Nephron (organoid): ENCODE measurements around the gene C1QTNF4.
A peak's percentile ranks its signal among the peaks of the same experiment; 100 is the strongest.

Source experiments
- H3K27ac Mint-ChIP-seq, 3 experiments: 2 replicates each; pipeline ENCODE4 v1.8.0; 2020; ENCODE audit warnings: mixed read lengths in 3 of 3, mild to moderate bottlenecking in 2 of 3, moderate library complexity in 1 of 3
- H3K27me3 Mint-ChIP-seq: 2 replicates; pipeline ENCODE4 v1.8.0; 2021; ENCODE audit warnings: low read depth, mild to moderate bottlenecking, moderate library complexity, mixed read lengths
- H3K36me3 Mint-ChIP-seq: 2 replicates; pipeline ENCODE4 v1.8.0; 2020; ENCODE audit warnings: low read depth, mixed read lengths
- H3K4me1 Mint-ChIP-seq: 2 replicates; pipeline ENCODE4 v1.8.0; 2020; ENCODE audit warnings: mixed read lengths
- H3K4me3 Mint-ChIP-seq, 3 experiments: 2 replicates each; pipeline ENCODE4 v1.8.0; 2020; ENCODE audit warnings: mild to moderate bottlenecking in 3 of 3, mixed read lengths in 3 of 3, moderate library complexity in 2 of 3
- H3K9me3 Mint-ChIP-seq: 2 replicates; pipeline ENCODE4 v1.8.0; 2020; ENCODE audit warnings: mixed read lengths
- TF ChIP-seq, protein P1 (sequence below), 3 experiments: fragments of 200-600 bp; sonication (generic); IDR thresholded peaks; one replicate each; pipeline ENCODE4 v1.5.0; 2021; ENCODE audit warnings: antibody characterized with exemption in 3 of 3; ENCODE audit not compliant: unreplicated experiment in 3 of 3

C1QTNF4 gene

DNA sequence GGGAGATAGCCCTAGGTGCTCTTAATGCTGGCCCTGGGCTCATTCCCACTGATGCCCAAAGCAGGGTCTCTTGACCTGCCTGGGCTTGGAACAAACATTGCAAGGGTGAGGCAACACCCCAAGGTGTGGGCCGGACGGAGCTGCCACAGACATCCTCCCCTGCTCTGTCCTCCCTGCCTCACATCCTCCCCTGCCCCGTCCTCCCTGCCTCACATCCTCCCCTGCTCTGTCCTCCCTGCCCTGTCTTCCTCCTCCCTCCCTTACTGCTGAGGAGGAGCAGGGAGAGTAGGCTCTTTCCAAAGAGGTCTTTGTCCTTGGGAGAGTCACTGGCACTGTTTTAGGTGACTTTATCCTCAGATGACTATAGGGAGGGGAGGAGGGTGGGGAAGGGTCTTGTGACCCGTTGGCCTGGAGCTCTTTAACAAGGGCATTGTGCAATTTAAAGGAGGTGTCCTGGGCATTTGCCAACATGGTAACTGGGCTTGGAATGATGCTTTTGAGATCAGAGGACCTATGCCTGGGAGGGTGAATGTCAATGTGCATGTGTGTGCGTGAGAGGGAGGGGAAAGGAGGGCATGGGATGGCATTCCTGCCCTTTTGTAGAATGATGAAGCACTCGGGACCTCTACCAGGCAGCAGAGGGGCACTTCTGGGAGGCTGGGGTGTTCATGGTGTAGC is 7.0 kb downstream of the C1QTNF4 start:
- peak overlapping the region in 2 of 3 experiments; percentile 29 to 97 for H3K27ac Mint-ChIP-seq
- peaks cover 6% of the 10 kb centered on the region for H3K27me3 Mint-ChIP-seq
- no peaks in the 10 kb centered on the region for H3K9me3 Mint-ChIP-seq
- peaks cover 34% of the 10 kb centered on the region for H3K4me1 Mint-ChIP-seq
- H3K4me3 Mint-ChIP-seq, result peak overlapping the region in 2 of 3 experiments; percentile 30 to 82
- peaks cover 30% of the 10 kb centered on the region for H3K36me3 Mint-ChIP-seq
- TF ChIP-seq, protein P1, sequence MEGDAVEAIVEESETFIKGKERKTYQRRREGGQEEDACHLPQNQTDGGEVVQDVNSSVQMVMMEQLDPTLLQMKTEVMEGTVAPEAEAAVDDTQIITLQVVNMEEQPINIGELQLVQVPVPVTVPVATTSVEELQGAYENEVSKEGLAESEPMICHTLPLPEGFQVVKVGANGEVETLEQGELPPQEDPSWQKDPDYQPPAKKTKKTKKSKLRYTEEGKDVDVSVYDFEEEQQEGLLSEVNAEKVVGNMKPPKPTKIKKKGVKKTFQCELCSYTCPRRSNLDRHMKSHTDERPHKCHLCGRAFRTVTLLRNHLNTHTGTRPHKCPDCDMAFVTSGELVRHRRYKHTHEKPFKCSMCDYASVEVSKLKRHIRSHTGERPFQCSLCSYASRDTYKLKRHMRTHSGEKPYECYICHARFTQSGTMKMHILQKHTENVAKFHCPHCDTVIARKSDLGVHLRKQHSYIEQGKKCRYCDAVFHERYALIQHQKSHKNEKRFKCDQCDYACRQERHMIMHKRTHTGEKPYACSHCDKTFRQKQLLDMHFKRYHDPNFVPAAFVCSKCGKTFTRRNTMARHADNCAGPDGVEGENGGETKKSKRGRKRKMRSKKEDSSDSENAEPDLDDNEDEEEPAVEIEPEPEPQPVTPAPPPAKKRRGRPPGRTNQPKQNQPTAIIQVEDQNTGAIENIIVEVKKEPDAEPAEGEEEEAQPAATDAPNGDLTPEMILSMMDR (IDR thresholded peaks at IDR 0.05; ENCODE audit: unreplicated experiment in 3 of 3), result no peak

DNA sequence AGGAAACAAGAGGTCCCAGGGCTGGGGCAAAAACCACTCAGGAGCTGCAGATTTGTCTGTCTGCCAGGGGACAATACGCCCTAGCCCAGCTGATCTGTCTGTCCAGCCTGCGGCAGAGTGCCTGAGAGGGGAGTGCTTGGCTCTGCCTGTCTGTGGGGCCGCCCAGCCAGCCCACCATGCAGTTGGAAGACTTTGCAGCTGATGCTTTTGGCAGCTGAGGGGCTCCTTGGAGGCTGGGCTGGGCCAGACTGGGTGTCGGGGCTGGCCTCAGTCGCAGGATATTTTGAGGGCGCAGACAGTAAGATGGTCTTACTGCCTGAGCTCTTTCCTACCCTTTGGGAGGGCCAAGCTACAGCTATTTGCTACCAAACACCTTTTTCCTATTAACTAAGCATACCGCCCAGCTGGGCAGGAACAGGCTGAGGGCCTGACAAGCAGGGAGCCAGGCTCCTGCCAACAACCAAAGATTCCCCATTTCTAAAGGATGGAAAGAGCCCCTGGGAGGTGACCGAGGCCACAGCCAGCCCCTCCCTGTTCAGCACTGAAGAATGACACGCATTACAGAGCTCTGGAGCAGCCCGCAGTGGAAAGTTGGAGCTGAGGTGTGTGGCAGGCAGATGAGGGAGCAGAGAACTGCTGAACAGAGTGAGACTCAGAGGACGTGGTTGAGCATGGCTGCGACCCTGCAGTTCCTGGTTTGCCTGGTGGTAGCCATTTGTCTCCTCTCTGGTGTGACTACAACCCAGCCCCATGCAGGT is 7.9 kb downstream of the C1QTNF4 start, which contains the start of gene FAM180B:
TSS of gene FAM180B (plus strand) at position 581 of the 758 bp plus-strand sequence. CDS start at position 672, 91 bp downstream.
- peaks cover 5% of the 10 kb centered on the region for H3K27me3 Mint-ChIP-seq
- TF ChIP-seq, protein P1 (IDR thresholded peaks at IDR 0.05; ENCODE audit: unreplicated experiment in 3 of 3), result no peak

DNA sequence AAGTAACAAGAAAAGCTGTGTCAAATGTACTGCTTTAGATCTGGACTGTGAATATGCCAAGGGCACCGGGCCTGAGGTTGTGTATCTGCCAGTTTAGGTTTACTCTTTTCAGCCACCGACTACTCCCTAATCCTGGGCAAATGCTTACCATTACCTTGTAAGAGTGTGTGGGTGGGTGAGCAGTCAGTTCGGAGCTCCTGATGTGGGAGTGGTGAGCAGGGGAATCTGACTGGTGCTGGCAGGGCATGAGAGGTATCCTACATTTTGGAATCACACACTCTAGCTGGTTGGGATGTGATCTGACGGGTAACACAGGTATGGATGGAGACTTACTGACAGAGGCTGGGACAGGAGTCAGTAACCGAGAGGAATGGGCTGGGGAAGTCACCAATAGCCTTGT is 10.4 kb downstream of the C1QTNF4 start:
- peaks cover 5% of the 10 kb centered on the region for H3K27me3 Mint-ChIP-seq
- no peak overlapping the region for H3K27ac Mint-ChIP-seq
- TF ChIP-seq, protein P1 (IDR thresholded peaks at IDR 0.05; ENCODE audit: unreplicated experiment in 3 of 3), result no peak
- peaks cover 36% of the 10 kb centered on the region for H3K4me1 Mint-ChIP-seq
- H3K36me3 Mint-ChIP-seq, result peaks cover 45% of the 10 kb centered on the region
- H3K9me3 Mint-ChIP-seq, result no peaks in the 10 kb centered on the region
- H3K4me3 Mint-ChIP-seq, result peak overlapping the region in 2 of 3 experiments; percentile 18 to 72

More for the DNA sequence above, 7.9 kb downstream of the C1QTNF4 start, which contains the start of gene FAM180B:
- Mint-ChIP-seq H3K27ac (peak within 1 kb of the TSS; percentile 5 to 97 (median 85)), H3K9me3 (no peaks in the 10 kb centered on the region), H3K36me3 (peaks cover 40% of the 10 kb centered on the region), H3K4me1 (peaks cover 29% of the 10 kb centered on the region), H3K4me3 (peak within 1 kb of the TSS in 2 of 3 experiments; percentile 64 to 82)

DNA sequence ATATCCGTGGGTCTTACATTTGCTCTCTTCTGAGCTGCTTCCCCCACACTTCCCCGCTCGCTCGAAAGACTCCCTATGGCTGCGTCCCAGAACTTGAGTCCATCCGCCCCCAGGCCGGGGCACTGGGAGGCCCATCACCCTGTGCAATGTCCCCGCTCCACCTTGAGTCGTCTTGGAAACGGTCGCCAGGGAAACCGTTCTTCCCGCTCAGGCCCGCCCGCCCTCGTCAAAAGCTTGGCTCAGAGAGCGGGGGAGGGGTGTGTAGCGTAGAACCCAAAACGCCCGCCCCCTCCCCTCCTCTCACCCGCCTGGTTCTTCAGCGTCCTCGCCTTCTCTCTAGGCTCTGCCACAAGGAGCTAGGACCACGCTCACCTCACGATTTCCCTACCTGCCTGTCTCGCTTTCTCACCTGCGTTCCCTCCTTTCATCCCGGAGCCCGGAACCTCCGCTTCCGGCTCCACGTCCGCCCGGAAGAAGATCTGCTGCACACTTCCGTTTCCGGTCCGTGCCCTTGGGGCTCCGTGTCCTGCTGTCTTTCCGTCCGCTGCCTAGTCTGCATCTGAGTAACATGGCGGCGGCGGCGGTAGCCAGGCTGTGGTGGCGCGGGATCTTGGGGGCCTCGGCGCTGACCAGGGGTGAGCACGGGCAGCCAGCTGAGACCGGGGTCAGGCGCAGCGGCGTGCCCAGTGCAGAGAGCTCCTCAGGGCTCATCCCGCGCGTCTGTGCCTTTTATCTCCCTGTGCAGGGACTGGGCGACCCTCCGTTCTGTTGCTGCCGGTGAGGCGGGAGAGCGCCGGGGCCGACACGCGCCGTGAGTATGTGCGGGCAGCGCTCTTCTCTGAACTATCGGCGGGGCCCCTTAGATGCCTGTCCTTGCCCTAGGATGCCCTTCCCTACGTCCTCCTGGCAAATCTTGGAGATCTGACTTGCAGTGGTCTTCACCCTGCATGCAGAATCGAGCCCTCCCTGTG is 15.4 kb downstream of the C1QTNF4 start, which contains the start of the genes KBTBD4 and NDUFS3:
TSS of gene KBTBD4 (minus strand) at position 447 of the 971 bp plus-strand sequence. CDS start at position 428, 19 bp downstream.
TSS of gene NDUFS3 (plus strand) at position 551 of the 971 bp plus-strand sequence. CDS start at position 569, 18 bp downstream.
- Mint-ChIP-seq H3K4me1 (peaks cover 33% of the 10 kb centered on the region), H3K27ac (peak within 1 kb of the TSS; percentile 99 to 100 (median 100)), H3K4me3 (peak within 1 kb of the TSS; percentile 98 to 100 (median 99)), H3K9me3 (no peaks in the 10 kb centered on the region), H3K27me3 (no peaks in the 10 kb centered on the region), H3K36me3 (peaks cover 64% of the 10 kb centered on the region)
- TF ChIP-seq, protein P1 (IDR thresholded peaks at IDR 0.05; ENCODE audit: unreplicated experiment in 3 of 3), result no peak

DNA sequence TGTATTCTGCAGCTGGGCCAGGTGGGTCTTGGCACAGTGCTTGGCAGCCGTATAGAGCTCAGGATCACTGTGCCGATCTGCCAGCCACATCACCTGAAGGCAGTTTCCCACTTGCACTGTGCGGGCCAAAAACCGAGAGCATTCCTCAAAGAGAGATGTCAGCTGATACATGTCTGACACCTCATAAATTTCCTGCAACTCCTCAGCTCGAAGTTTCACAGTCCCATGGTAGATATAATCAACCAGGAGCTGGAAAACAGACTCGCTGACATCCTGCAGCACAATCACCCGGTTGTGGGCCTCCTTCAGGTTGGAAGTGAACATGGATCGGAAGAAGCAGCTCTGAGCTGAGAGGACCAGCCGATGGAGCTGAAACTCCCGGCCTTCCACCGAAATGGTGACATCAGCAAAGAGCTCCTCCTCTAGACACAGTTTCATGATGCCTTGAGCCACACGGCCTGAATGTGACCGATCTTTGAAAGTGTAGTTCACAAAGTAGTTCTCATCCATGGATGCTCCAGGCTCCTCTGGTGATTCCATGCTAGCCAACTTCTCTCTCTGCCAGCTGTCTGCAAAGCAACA is 16.7 kb downstream of the C1QTNF4 start:
- H3K4me3 Mint-ChIP-seq, result peak overlapping the region; percentile 98 to 100 (median 99)
- H3K27me3 Mint-ChIP-seq, result no peaks in the 10 kb centered on the region
- peak overlapping the region; percentile 99 to 100 (median 100) for H3K27ac Mint-ChIP-seq
- no peaks in the 10 kb centered on the region for H3K9me3 Mint-ChIP-seq
- TF ChIP-seq, protein P1 (IDR thresholded peaks at IDR 0.05; ENCODE audit: unreplicated experiment in 3 of 3), result no peak
- H3K36me3 Mint-ChIP-seq, result peaks cover 63% of the 10 kb centered on the region
- H3K4me1 Mint-ChIP-seq, result peaks cover 45% of the 10 kb centered on the region
